ENCODE results near the gene PIGV. TPM values are rescaled to one million over a fixed set of nuclear protein-coding genes. Genes with fewer than 3 reads are reported as not detected.

The PIGV gene
- total RNA-seq, 2 experiments from 2014 or later, result 21.5 TPM

- peaks cover 32% of the 10 kb centered on the region for H3K4me1 Mint-ChIP-seq
- H3K4me3 Mint-ChIP-seq, result no peak overlapping the region
- H3K27me3 Mint-ChIP-seq, result no peaks in the 10 kb centered on the region
- peaks cover 30% of the 10 kb centered on the region for H3K36me3 Mint-ChIP-seq
- ATAC-seq (ENCODE audit: low read depth) (no peak), DNase-seq (no peak)
- H3K9me3 Mint-ChIP-seq, result no peaks in the 10 kb centered on the region
- POLR2A ChIA-PET, result interaction anchor here (1.1 kb wide), 1 partner anchor 34 kb away, joined by 3 read pairs; the partner anchor contains the start of gene PIGV
- no peak overlapping the region for H3K27ac Mint-ChIP-seq
Observed at GRCh38 chr1:26754086-26754874, 33.5 kb upstream of the PIGV start.

GRCh38 chr1:26758358-26758757 is 29.4 kb upstream of the PIGV start:
- Mint-ChIP-seq H3K4me3 (no peak overlapping the region), H3K4me1 (peaks cover 19% of the 10 kb centered on the region), H3K27me3 (no peaks in the 10 kb centered on the region), H3K27ac (no peak overlapping the region), H3K36me3 (peaks cover 40% of the 10 kb centered on the region), H3K9me3 (no peaks in the 10 kb centered on the region)
- ATAC-seq (ENCODE audit: low read depth), result no peak
- DNase-seq, result no peak
- POLR2A ChIA-PET, result no interaction called here

DNA sequence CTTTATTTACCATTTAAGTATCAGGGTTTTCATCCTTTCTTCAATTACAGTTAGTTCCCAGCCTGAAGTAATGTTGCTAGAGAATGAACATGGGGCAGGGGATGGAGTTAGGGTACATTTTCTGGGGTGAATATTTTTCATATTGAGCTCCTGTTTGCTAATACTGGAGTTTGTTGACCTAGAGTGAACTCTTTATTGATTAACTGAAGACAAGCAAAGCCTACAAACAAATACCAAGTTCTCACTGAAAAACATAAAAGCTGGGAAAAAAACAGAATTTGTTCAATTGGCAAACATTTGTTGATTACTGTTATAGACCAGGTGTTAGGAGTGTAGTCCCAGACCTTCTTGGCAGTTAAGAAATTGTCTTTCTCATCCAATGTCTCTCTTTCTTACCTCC is 28.2 kb upstream of the PIGV start:
- peak overlapping the region; percentile 10 for H3K27ac Mint-ChIP-seq

DNA sequence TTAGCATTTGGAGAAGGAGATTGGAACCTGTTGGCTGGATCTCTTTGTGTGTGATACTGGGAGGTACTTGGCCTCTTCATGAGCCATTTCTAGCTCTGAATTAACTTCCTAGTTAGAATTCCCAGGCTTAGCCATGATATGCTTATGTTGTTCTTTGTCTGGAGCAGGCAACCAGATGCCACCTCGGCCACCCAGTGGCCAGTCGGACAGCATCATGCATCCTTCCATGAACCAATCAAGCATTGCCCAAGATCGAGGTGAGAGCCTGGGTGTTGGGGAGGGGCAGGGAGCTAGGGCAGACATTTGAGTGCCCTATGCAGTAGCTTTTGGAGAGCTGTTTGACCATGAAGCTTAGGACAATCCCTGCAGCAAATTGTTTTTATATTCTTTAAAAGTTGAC is 26.5 kb upstream of the PIGV start:
- H3K36me3 Mint-ChIP-seq, result peaks cover 40% of the 10 kb centered on the region
- no peak for DNase-seq
- no peak overlapping the region for H3K27ac Mint-ChIP-seq
- peaks cover 20% of the 10 kb centered on the region for H3K4me1 Mint-ChIP-seq
- H3K9me3 Mint-ChIP-seq, result no peaks in the 10 kb centered on the region
- POLR2A ChIA-PET, result no interaction called here
- no peak overlapping the region for H3K4me3 Mint-ChIP-seq
- no peaks in the 10 kb centered on the region for H3K27me3 Mint-ChIP-seq
- ATAC-seq (ENCODE audit: low read depth), result no peak

More for the DNA sequence above, 28.2 kb upstream of the PIGV start:
- Mint-ChIP-seq H3K4me3 (no peak overlapping the region), H3K36me3 (peaks cover 43% of the 10 kb centered on the region), H3K9me3 (no peaks in the 10 kb centered on the region), H3K27me3 (no peaks in the 10 kb centered on the region), H3K4me1 (peaks cover 20% of the 10 kb centered on the region)
- DNase-seq, result no peak
- no peak for ATAC-seq (ENCODE audit: low read depth)
- POLR2A ChIA-PET, result no interaction called here

DNA sequence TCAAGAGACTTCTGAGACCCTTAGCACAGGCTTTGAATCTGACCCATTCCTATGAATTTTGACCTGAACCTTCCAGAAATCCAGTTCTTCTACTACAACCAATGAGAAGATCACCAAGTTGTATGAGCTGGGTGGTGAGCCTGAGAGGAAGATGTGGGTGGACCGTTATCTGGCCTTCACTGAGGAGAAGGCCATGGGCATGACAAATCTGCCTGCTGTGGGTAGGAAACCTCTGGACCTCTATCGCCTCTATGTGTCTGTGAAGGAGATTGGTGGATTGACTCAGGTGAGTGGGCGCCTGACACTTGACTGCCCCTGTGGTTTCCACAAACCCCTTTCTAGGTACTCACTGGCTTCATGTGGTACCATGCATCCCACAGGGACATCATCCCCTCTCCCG is 20.0 kb upstream of the PIGV start:
- POLR2A ChIA-PET, result interaction anchor here (1.0 kb wide), 1 partner anchor 20 kb away, joined by 4 read pairs; the partner anchor contains the start of gene PIGV
- H3K36me3 Mint-ChIP-seq, result peaks cover 64% of the 10 kb centered on the region
- H3K4me3 Mint-ChIP-seq, result no peak overlapping the region
- H3K9me3 Mint-ChIP-seq, result no peaks in the 10 kb centered on the region
- H3K27ac Mint-ChIP-seq, result peak overlapping the region; percentile 21
- H3K4me1 Mint-ChIP-seq, result peaks cover 26% of the 10 kb centered on the region
- no peaks in the 10 kb centered on the region for H3K27me3 Mint-ChIP-seq
- ATAC-seq (ENCODE audit: low read depth) (no peak), DNase-seq (no peak)

DNA sequence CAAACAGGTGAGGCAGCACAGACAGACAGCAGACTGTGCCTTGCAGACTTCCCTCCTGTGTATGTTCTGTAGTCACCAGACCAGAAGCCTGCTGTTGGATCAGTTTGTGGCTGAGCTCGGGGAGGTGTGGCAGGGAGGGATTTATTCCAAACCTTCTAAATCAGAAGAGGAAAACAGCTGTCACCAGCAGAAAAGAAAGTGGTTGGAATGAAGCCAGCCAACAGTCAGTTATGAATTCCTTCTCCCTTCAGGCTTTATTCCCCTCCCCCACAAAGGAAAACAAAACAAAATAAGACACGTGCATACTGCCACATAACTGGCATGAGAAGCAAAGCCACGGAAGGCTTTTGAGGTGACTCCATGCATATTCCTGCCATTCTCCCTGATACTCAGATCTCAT is 19.0 kb upstream of the PIGV start:
- H3K27me3 Mint-ChIP-seq, result no peaks in the 10 kb centered on the region
- DNase-seq (no peak), ATAC-seq (ENCODE audit: low read depth) (no peak)
- POLR2A ChIA-PET, result no interaction called here
- peaks cover 21% of the 10 kb centered on the region for H3K4me1 Mint-ChIP-seq
- peaks cover 68% of the 10 kb centered on the region for H3K36me3 Mint-ChIP-seq
- no peaks in the 10 kb centered on the region for H3K9me3 Mint-ChIP-seq
- no peak overlapping the region for H3K27ac Mint-ChIP-seq
- no peak overlapping the region for H3K4me3 Mint-ChIP-seq

GRCh38 chr1:26771285-26771642 is 16.5 kb upstream of the PIGV start:
- H3K36me3 Mint-ChIP-seq, result peaks cover 78% of the 10 kb centered on the region
- POLR2A ChIA-PET, result interaction anchor here (0.8 kb wide), 1 partner anchor 26 kb away, joined by 3 read pairs; no protein-coding TSS in a partner anchor
- no peak overlapping the region for H3K4me3 Mint-ChIP-seq
- no peak for DNase-seq
- H3K9me3 Mint-ChIP-seq, result no peaks in the 10 kb centered on the region
- H3K27ac Mint-ChIP-seq, result no peak overlapping the region
- no peaks in the 10 kb centered on the region for H3K27me3 Mint-ChIP-seq
- peak; percentile 14 for ATAC-seq (ENCODE audit: low read depth)
- H3K4me1 Mint-ChIP-seq, result peaks cover 17% of the 10 kb centered on the region

- H3K4me1 Mint-ChIP-seq, result peaks cover 14% of the 10 kb centered on the region
- H3K4me3 Mint-ChIP-seq, result no peak overlapping the region
- H3K9me3 Mint-ChIP-seq, result no peaks in the 10 kb centered on the region
- H3K27ac Mint-ChIP-seq, result peak overlapping the region; percentile 46
- POLR2A ChIA-PET, result interaction anchor here (0.8 kb wide), 1 partner anchor 27 kb away, joined by 3 read pairs; no protein-coding TSS in a partner anchor
- H3K36me3 Mint-ChIP-seq, result peaks cover 78% of the 10 kb centered on the region
- ATAC-seq (ENCODE audit: low read depth), result peak; percentile 41
- no peak for DNase-seq
- H3K27me3 Mint-ChIP-seq, result no peaks in the 10 kb centered on the region
Observed at GRCh38 chr1:26771643-26772321, 16.0 kb upstream of the PIGV start.

GRCh38 chr1:26772687-26773086 is 15.1 kb upstream of the PIGV start:
- peaks cover 71% of the 10 kb centered on the region for H3K36me3 Mint-ChIP-seq
- peaks cover 9% of the 10 kb centered on the region for H3K4me1 Mint-ChIP-seq
- no peaks in the 10 kb centered on the region for H3K27me3 Mint-ChIP-seq
- ATAC-seq (ENCODE audit: low read depth), result no peak
- POLR2A ChIA-PET, result interaction anchor here (2.0 kb wide), 1 partner anchor 14 kb away, joined by 4 read pairs; no protein-coding TSS in a partner anchor
- H3K9me3 Mint-ChIP-seq, result no peaks in the 10 kb centered on the region
- H3K27ac Mint-ChIP-seq, result no peak overlapping the region
- no peak for DNase-seq
- H3K4me3 Mint-ChIP-seq, result no peak overlapping the region

GRCh38 chr1:26774462-26774861 is 13.3 kb upstream of the PIGV start:
- H3K27me3 Mint-ChIP-seq, result no peaks in the 10 kb centered on the region
- DNase-seq (no peak), ATAC-seq (ENCODE audit: low read depth) (no peak)
- no peaks in the 10 kb centered on the region for H3K9me3 Mint-ChIP-seq
- peaks cover 16% of the 10 kb centered on the region for H3K4me1 Mint-ChIP-seq
- no peak overlapping the region for H3K27ac Mint-ChIP-seq
- peaks cover 68% of the 10 kb centered on the region for H3K36me3 Mint-ChIP-seq
- POLR2A ChIA-PET, result interaction anchor here (2.0 kb wide), 1 partner anchor 12 kb away, joined by 4 read pairs; no protein-coding TSS in a partner anchor
- H3K4me3 Mint-ChIP-seq, result no peak overlapping the region

DNA sequence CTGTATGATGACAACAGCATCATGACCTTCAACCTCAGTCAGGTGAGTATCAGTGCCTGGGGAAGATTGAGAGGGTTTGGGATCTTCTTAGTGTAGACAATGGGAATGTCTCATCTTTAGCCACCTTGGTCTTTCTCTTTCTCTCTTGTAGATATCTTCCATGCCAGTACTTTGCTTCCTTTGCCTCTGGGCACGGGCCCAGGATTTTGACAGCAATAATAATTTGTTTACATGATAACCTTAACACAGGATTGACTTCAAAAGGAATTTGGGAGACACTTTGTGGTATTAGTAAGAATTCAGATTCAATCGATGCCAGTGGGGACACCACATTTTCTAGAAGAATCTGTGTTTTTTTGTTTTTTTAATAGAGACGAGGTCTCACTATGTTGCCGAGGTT is 12.1 kb upstream of the PIGV start:
- ATAC-seq (ENCODE audit: low read depth) (no peak), DNase-seq (no peak)
- Mint-ChIP-seq H3K27me3 (no peaks in the 10 kb centered on the region), H3K4me1 (peaks cover 20% of the 10 kb centered on the region), H3K36me3 (peaks cover 70% of the 10 kb centered on the region), H3K27ac (no peak overlapping the region), H3K9me3 (no peaks in the 10 kb centered on the region), H3K4me3 (no peak overlapping the region)
- POLR2A ChIA-PET, result no interaction called here

DNA sequence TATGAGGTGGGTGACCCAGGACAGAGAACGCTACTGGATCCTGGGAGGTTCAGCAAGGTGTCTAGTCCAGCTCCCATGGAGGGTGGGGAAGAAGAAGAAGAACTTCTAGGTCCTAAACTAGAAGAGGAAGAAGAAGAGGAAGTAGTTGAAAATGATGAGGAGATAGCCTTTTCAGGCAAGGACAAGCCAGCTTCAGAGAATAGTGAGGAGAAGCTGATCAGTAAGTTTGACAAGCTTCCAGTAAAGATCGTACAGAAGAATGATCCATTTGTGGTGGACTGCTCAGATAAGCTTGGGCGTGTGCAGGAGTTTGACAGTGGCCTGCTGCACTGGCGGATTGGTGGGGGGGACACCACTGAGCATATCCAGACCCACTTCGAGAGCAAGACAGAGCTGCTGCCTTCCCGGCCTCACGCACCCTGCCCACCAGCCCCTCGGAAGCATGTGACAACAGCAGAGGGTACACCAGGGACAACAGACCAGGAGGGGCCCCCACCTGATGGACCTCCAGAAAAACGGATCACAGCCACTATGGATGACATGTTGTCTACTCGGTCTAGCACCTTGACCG is 8.6 kb upstream of the PIGV start:
- H3K36me3 Mint-ChIP-seq, result peaks cover 70% of the 10 kb centered on the region
- H3K4me1 Mint-ChIP-seq, result peaks cover 29% of the 10 kb centered on the region
- no peaks in the 10 kb centered on the region for H3K27me3 Mint-ChIP-seq
- DNase-seq (no peak), ATAC-seq (ENCODE audit: low read depth) (no peak)
- no peaks in the 10 kb centered on the region for H3K9me3 Mint-ChIP-seq
- H3K4me3 Mint-ChIP-seq, result no peak overlapping the region
- POLR2A ChIA-PET, result interaction anchor here (1.2 kb wide), 1 partner anchor 8 kb away, joined by 3 read pairs; no protein-coding TSS in a partner anchor
- H3K27ac Mint-ChIP-seq, result peak overlapping the region; percentile 66

GRCh38 chr1:26780344-26780957 is 7.3 kb upstream of the PIGV start:
- DNase-seq (no peak), ATAC-seq (ENCODE audit: low read depth) (no peak)
- Mint-ChIP-seq H3K27ac (no peak overlapping the region), H3K9me3 (no peaks in the 10 kb centered on the region), H3K4me1 (peaks cover 39% of the 10 kb centered on the region), H3K4me3 (no peak overlapping the region), H3K27me3 (no peaks in the 10 kb centered on the region), H3K36me3 (peaks cover 60% of the 10 kb centered on the region)
- POLR2A ChIA-PET, result interaction anchor here (1.7 kb wide), 1 partner anchor 83 kb away, joined by 4 read pairs; no protein-coding TSS in a partner anchor

Measured in activated naive CD8-positive, alpha-beta T cell treated with anti-CD3 and anti-CD28 coated beads, Interleukin-2, amount 10 ng/mL, durations not matched to agents 7 days and 5 days (primary cell).